HCT116 (cell line): ENCODE results near the gene TGFBR3. TPM values are rescaled to one million over a fixed set of nuclear protein-coding genes. Genes with fewer than 3 reads are reported as not detected.

Experiments
- ATAC-seq: fragments of 200-7000 bp; cut with Tn5 transposase; 2 replicates; pipeline ENCODE4 v1.9.1; 2020; ENCODE audit warnings: mild to moderate bottlenecking, moderate library complexity
- BruUV-seq: library from RNA; stranded (reverse); fragments of 400-500 nt; replicated peaks from 2 replicates; lab custom pipeline; 2021; lab: Mats Ljungman, UMichigan
- CTCF ChIA-PET: fragments of 300-600 bp; sonication (Branson Sonifier 250); formaldehyde crosslinking; loops from one replicate; lab custom pipeline; 2021; ENCODE audit warnings: antibody characterized with exemption; lab: Charles Lee
- POLR2A ChIA-PET: fragments of 300-600, 350-600 bp; sonication (Branson Sonifier 250); formaldehyde crosslinking; loops from one replicate; lab custom pipeline; 2021; ENCODE audit warnings: antibody characterized with exemption; lab: Charles Lee
- RAD21 ChIA-PET, 2 experiments: fragments of 300-600 bp; sonication (Branson Sonifier 250); formaldehyde crosslinking; loops; one replicate each; lab custom pipeline; 2023; ENCODE audit warnings: low total read pairs in 2 of 2; ENCODE audit not compliant: uncharacterized antibody in 2 of 2, unreplicated experiment in 2 of 2, low non-redundant PET in 1 of 2; lab: Charles Lee
- DNase-seq: peaks from one replicate; pipeline ENCODE4 v3.0.0-alpha.2; 2010; ENCODE audit warnings: low read depth, low spot score
- H2AFZ ChIP-seq: fragments of 200-600 bp; shearing (Covaris generic), sonication (generic); 2 replicates; pipeline ENCODE4 v1.6.1; 2017; ENCODE audit warnings: low read depth, mixed run types, mixed read lengths, antibody characterized with exemption, low read length; ENCODE audit not compliant: poor library complexity, severe bottlenecking
- H3K27ac ChIP-seq: 2 replicates; pipeline ENCODE4 v1.5.1; 2012; ENCODE audit warnings: low read depth, low read length
- H3K27me3 ChIP-seq: fragments of 200-600 bp; sonication (generic); 2 replicates; pipeline ENCODE4 v1.6.1; 2016; ENCODE audit warnings: mixed run types, low read length, mixed read lengths; ENCODE audit not compliant: insufficient read depth
- H3K36me3 ChIP-seq, 2 experiments: fragments of 200-500 bp in 1 of 2; fragments of 200-600 bp in 1 of 2; sonication (Bioruptor generic) in 1 of 2; sonication (generic) in 1 of 2; 2 replicates each; pipeline versions ENCODE4 v1.5.1 to v1.6.1; 2014 to 2016; ENCODE audit warnings: low read length in 2 of 2, inconsistent platforms in 1 of 2, mixed read lengths in 1 of 2, mixed run types in 1 of 2; ENCODE audit not compliant: insufficient read depth in 2 of 2, control insufficient read depth in 1 of 2
- H3K4me1 ChIP-seq, 2 experiments: fragments of 200-600 bp in 1 of 2; sonication (generic) in 1 of 2; 2 replicates each; pipeline versions ENCODE4 v1.5.1 to v1.6.1; 2012 to 2017; ENCODE audit warnings: low read length in 2 of 2, inconsistent platforms in 1 of 2, mild to moderate bottlenecking in 1 of 2, mixed read lengths in 1 of 2, mixed run types in 1 of 2, moderate library complexity in 1 of 2; ENCODE audit not compliant: insufficient read depth in 2 of 2, control insufficient read depth in 1 of 2
- H3K4me2 ChIP-seq: fragments of 200-600 bp; sonication (generic); 2 replicates; pipeline ENCODE4 v1.6.1; 2017; ENCODE audit warnings: mixed run types, low read length, mixed read lengths
- H3K4me3 ChIP-seq, 2 experiments: fragments of 200-600 bp in 1 of 2; sonication (generic) in 1 of 2; replicated peaks in 1 of 2; 2 replicates each; pipeline ENCODE4 v1.5.1; 2011 to 2016; ENCODE audit warnings: low read length in 2 of 2, control low read depth in 1 of 2, low read depth in 1 of 2, mild to moderate bottlenecking in 1 of 2, mixed read lengths in 1 of 2, mixed run types in 1 of 2
- H3K79me2 ChIP-seq: fragments of 200-600 bp; sonication (generic); 2 replicates; pipeline ENCODE4 v1.6.1; 2017; ENCODE audit warnings: mild to moderate bottlenecking, mixed run types, low read length, moderate library complexity, mixed read lengths; ENCODE audit not compliant: insufficient read depth
- H3K9ac ChIP-seq: fragments of 200-600 bp; sonication (generic); 2 replicates; pipeline ENCODE4 v1.6.1; 2016; ENCODE audit warnings: low read length, mixed read lengths
- H3K9me2 ChIP-seq: fragments of 200-600 bp; sonication (generic), shearing (Covaris generic); 2 replicates; pipeline ENCODE4 v1.6.1; 2017; ENCODE audit warnings: mixed run types, mild to moderate bottlenecking, moderate library complexity; ENCODE audit not compliant: insufficient read depth
- H3K9me3 ChIP-seq, 2 experiments: fragments of 200-500 bp in 1 of 2; fragments of 200-600 bp in 1 of 2; sonication (Bioruptor generic) in 1 of 2; sonication (generic) in 1 of 2; 2 replicates each; pipeline ENCODE4 v1.6.1; 2014 to 2017; ENCODE audit warnings: low read length in 2 of 2, mixed read lengths in 2 of 2, inconsistent platforms in 1 of 2, low read depth in 1 of 2, mild to moderate bottlenecking in 1 of 2, mixed run types in 1 of 2, moderate library complexity in 1 of 2; ENCODE audit not compliant: control insufficient read depth in 1 of 2, insufficient read depth in 1 of 2
- H4K20me1 ChIP-seq: fragments of 200-600 bp; sonication (generic), shearing (Covaris generic); 2 replicates; pipeline ENCODE4 v1.6.1; 2017; ENCODE audit warnings: mixed run types, mild to moderate bottlenecking, moderate library complexity; ENCODE audit not compliant: insufficient read depth
- ATF3 ChIP-seq: IDR thresholded peaks from 2 replicates; pipeline ENCODE4 v1.6.1; 2012
- CBX3 ChIP-seq: IDR thresholded peaks from 2 replicates; pipeline ENCODE4 v1.6.1; 2012; ENCODE audit warnings: low read depth
- CEBPB ChIP-seq: IDR thresholded peaks from 2 replicates; pipeline ENCODE4 v1.6.1; 2012; ENCODE audit warnings: low read depth
- EGR1 ChIP-seq: IDR thresholded peaks from 2 replicates; pipeline ENCODE4 v1.6.1; 2012; ENCODE audit warnings: low read depth
- EZH2phosphoT487 ChIP-seq: fragments of 200-600 bp; IDR thresholded peaks from 2 replicates; pipeline ENCODE4 v1.6.1; 2018; ENCODE audit warnings: antibody characterized with exemption, borderline replicate concordance
- MAX ChIP-seq: IDR thresholded peaks from 2 replicates; pipeline ENCODE4 v1.6.1; 2012
- POLR2AphosphoS5 ChIP-seq: IDR thresholded peaks from 2 replicates; pipeline ENCODE4 v1.6.1; 2011; ENCODE audit warnings: mild to moderate bottlenecking, low read depth, low read length, moderate library complexity
- RAD21 ChIP-seq: IDR thresholded peaks from 2 replicates; pipeline ENCODE4 v1.6.1; 2012; ENCODE audit warnings: low read depth, mild to moderate bottlenecking
- SIN3A ChIP-seq: IDR thresholded peaks from 2 replicates; pipeline ENCODE4 v1.6.1; 2012; ENCODE audit warnings: low read depth
- SP1 ChIP-seq: IDR thresholded peaks from 2 replicates; pipeline ENCODE4 v1.6.1; 2012; ENCODE audit warnings: low read depth
- YY1 ChIP-seq: IDR thresholded peaks from 2 replicates; pipeline ENCODE4 v1.6.1; 2011; ENCODE audit warnings: low read length, low read depth, moderate library complexity, mild to moderate bottlenecking; ENCODE audit not compliant: insufficient replicate concordance; ENCODE audit errors: extremely low read depth
- ZFX ChIP-seq: fragments of 450-650 bp; IDR thresholded peaks from 2 replicates; pipeline ENCODE4 v1.6.1; 2017
- intact Hi-C: fragments of 100-400 bp; cut with micrococcal nuclease; formaldehyde crosslinking; loops from 2 replicates; pipeline ENCODE4 v1.10.0; 2022
- total RNA-seq: library from RNA; stranded (reverse); gene quantifications from one replicate; pipeline ENCODE4 v1.2.1, GENCODE V29; 2021; ENCODE audit not compliant: unreplicated experiment
- TF ChIP-seq, protein P1 (sequence below): IDR thresholded peaks from 2 replicates; pipeline ENCODE4 v1.6.1; 2012; ENCODE audit warnings: low read depth

TGFBR3 gene
- total RNA-seq, 1 experiment from 2014 or later = 7.1 TPM

GRCh38 chr1:91718368-91718767 is 167.6 kb downstream of the TGFBR3 start:
- ChIA-PET RAD21 (no interaction called here), POLR2A (no interaction called here), CTCF (no interaction called here)
- intact Hi-C loops = no loop called here
- H3K27me3 ChIP-seq = no peaks in the 10 kb centered on the region
- H3K36me3 ChIP-seq = no peaks in the 10 kb centered on the region
- no peaks in the 10 kb centered on the region for H3K4me1 ChIP-seq
- TF ChIP-seq RAD21 (no peak), CEBPB (no peak), SP1 (no peak), ATF3 (no peak), EGR1 (no peak), YY1 (no peak), EZH2phosphoT487 (no peak), POLR2AphosphoS5 (no peak), CBX3 (no peak), MAX (no peak), ZFX (no peak), SIN3A (no peak)
- TF ChIP-seq, protein P1, sequence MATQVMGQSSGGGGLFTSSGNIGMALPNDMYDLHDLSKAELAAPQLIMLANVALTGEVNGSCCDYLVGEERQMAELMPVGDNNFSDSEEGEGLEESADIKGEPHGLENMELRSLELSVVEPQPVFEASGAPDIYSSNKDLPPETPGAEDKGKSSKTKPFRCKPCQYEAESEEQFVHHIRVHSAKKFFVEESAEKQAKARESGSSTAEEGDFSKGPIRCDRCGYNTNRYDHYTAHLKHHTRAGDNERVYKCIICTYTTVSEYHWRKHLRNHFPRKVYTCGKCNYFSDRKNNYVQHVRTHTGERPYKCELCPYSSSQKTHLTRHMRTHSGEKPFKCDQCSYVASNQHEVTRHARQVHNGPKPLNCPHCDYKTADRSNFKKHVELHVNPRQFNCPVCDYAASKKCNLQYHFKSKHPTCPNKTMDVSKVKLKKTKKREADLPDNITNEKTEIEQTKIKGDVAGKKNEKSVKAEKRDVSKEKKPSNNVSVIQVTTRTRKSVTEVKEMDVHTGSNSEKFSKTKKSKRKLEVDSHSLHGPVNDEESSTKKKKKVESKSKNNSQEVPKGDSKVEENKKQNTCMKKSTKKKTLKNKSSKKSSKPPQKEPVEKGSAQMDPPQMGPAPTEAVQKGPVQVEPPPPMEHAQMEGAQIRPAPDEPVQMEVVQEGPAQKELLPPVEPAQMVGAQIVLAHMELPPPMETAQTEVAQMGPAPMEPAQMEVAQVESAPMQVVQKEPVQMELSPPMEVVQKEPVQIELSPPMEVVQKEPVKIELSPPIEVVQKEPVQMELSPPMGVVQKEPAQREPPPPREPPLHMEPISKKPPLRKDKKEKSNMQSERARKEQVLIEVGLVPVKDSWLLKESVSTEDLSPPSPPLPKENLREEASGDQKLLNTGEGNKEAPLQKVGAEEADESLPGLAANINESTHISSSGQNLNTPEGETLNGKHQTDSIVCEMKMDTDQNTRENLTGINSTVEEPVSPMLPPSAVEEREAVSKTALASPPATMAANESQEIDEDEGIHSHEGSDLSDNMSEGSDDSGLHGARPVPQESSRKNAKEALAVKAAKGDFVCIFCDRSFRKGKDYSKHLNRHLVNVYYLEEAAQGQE = no peak
- no peak for ATAC-seq
- no peak overlapping the region for H3K27ac ChIP-seq
- H3K9ac ChIP-seq = no peak overlapping the region
- no peak overlapping the region for H2AFZ ChIP-seq
- no peaks in the 10 kb centered on the region for H3K9me2 ChIP-seq
- BruUV-seq = no TSS peak
- H3K4me3 ChIP-seq = no peak overlapping the region
- H3K4me2 ChIP-seq = no peak overlapping the region
- no peaks in the 10 kb centered on the region for H4K20me1 ChIP-seq
- DNase-seq = no peak
- no peaks in the 10 kb centered on the region for H3K79me2 ChIP-seq
- no peaks in the 10 kb centered on the region for H3K9me3 ChIP-seq
